Measurements from ENCODE around the gene PPP2R5C. TPM values are rescaled to one million over a fixed set of nuclear protein-coding genes. Genes with fewer than 3 reads are reported as not detected.
"Not testable (repeated sequence)": the region's sequence is repeated elsewhere in the genome, so short reads cannot be mapped to it uniquely, and the experiment has no call there.

PPP2R5C gene
- total and polyA plus RNA-seq, 9 of the 15 experiments (the other 6 are each of a cell fraction or from before 2014, with no cell fraction given), result 284 to 617 (median 395) TPM

GRCh38 chr14:101713091-101713490 is 48.4 kb upstream of the PPP2R5C start:
- ATAC-seq; H3K4me3 ChIP-seq; H3K9me1 ChIP-seq (ENCODE audit: control insufficient read depth, insufficient read depth, low read length); H3K4me2 ChIP-seq (ENCODE audit: insufficient read depth, low read length); H3K27me3 ChIP-seq (ENCODE audit: control insufficient read depth in 2 of 2, insufficient read depth in 2 of 2, low read length in 2 of 2); BruUV-seq (replicated peaks); FAIRE-seq; H3K9me3 ChIP-seq (replicated peaks; ENCODE audit: control insufficient read depth, insufficient read depth, low read depth, low read length); H2AFZ ChIP-seq (ENCODE audit: low read depth, low read length); H4K20me1 ChIP-seq (replicated peaks; ENCODE audit: control insufficient read depth, insufficient read depth, low read length); H3K36me3 ChIP-seq (ENCODE audit: control insufficient read depth, insufficient read depth, low read length); H3K9ac ChIP-seq (ENCODE audit: insufficient read depth in 1 of 2, low read depth in 2 of 2, low read length in 2 of 2); POLR2A ChIA-PET; in situ Hi-C loops (cut with MboI); CTCF ChIA-PET (ENCODE audit: low intra/inter-chr PET ratio); H3K79me2 ChIP-seq (ENCODE audit: control insufficient read depth, insufficient read depth, low read length); TF ChIP-seq CREB1 (CRISPR knock-in tag; IDR thresholded peaks at IDR 0.05): not testable (repeated sequence)
- DNase-seq (ENCODE audit: extremely low read depth in 1 of 4, low spot score in 3 of 4), result peak in 1 of 4 experiments; percentile 48
- intact Hi-C loops (cut with micrococcal nuclease), result loop anchor here (1.0 to 5.0 kb wide), 2 partner anchors 47 to 234 kb away; no protein-coding TSS in a partner anchor
- peak overlapping the region; percentile 22; the same call in 1 of the 3 replicates for H3K27ac ChIP-seq (ENCODE audit: extremely low read depth, low read depth, low read length)
- TF ChIP-seq CREM (IDR thresholded peaks at IDR 0.05; ENCODE audit: low read depth), result peak; percentile 70
- TF ChIP-seq SREBF1 (IDR thresholded peaks at IDR 0.05; ENCODE audit: borderline replicate concordance, low read depth, low read length), result 0 out of 2 replicates have a peak, but pooled peaks have one; percentile 52
- peak; percentile 63 for TF ChIP-seq CREB1 (IDR thresholded peaks at IDR 0.05)
- H3K4me1 ChIP-seq (replicated peaks in 1 of 2; ENCODE audit: control insufficient read depth in 2 of 2, insufficient read depth in 2 of 2, low read length in 2 of 2), result peaks cover 62 to 71% of the 10 kb centered on the region in 2 experiments
- no CpG with 5 or more reads among the region's 11 CpGs for WGBS (ENCODE audit: insufficient coverage, low coverage, missing lambda C conversion rate)

GRCh38 chr14:101713621-101714349 is 47.7 kb upstream of the PPP2R5C start:
- Histone ChIP-seq H3K36me3 (ENCODE audit: control insufficient read depth, insufficient read depth, low read length) (no peaks in the 10 kb centered on the region), H3K4me3 (0 out of 2 replicates have a peak overlapping the region, but pooled peaks have one; percentile 15), H3K9ac (ENCODE audit: insufficient read depth in 1 of 2, low read depth in 2 of 2, low read length in 2 of 2) (peak overlapping the region; percentile 65 to 82; a peak in 3 of 4 replicates), H2AFZ (ENCODE audit: low read depth, low read length) (no peak overlapping the region; the same call in 1 of the 2 replicates), H3K9me1 (ENCODE audit: control insufficient read depth, insufficient read depth, low read length) (no peaks in the 10 kb centered on the region), H3K27me3 (ENCODE audit: control insufficient read depth in 2 of 2, insufficient read depth in 2 of 2, low read length in 2 of 2) (no peaks in the 10 kb centered on the region), H4K20me1 (replicated peaks; ENCODE audit: control insufficient read depth, insufficient read depth, low read length) (no peaks in the 10 kb centered on the region), H3K79me2 (ENCODE audit: control insufficient read depth, insufficient read depth, low read length) (peaks cover 8% of the 10 kb centered on the region; the same call in 2 of the 3 replicates), H3K9me3 (replicated peaks; ENCODE audit: control insufficient read depth, insufficient read depth, low read depth, low read length) (peaks cover 9% of the 10 kb centered on the region), H3K4me1 (replicated peaks in 1 of 2; ENCODE audit: control insufficient read depth in 2 of 2, insufficient read depth in 2 of 2, low read length in 2 of 2) (peaks cover 58 to 64% of the 10 kb centered on the region in 2 experiments), H3K4me2 (ENCODE audit: insufficient read depth, low read length) (peak overlapping the region; percentile 80), H3K27ac (ENCODE audit: extremely low read depth, low read depth, low read length) (peak overlapping the region; percentile 100)
- ATAC-seq, result peak; percentile 1
- FAIRE-seq, result peak; percentile 89
- POLR2A ChIA-PET, result interaction anchor here (1.4 kb wide), 1 partner anchor 55 kb away, joined by 3 read pairs; no protein-coding TSS in a partner anchor
- WGBS (ENCODE audit: insufficient coverage, low coverage, missing lambda C conversion rate), result 0% methylated on average over 4 of the region's 7 CpGs
- CTCF ChIA-PET (ENCODE audit: low intra/inter-chr PET ratio), result no interaction called here
- intact Hi-C loops (cut with micrococcal nuclease), result loop anchor here (1.0 to 5.0 kb wide), 2 partner anchors 47 to 234 kb away; no protein-coding TSS in a partner anchor
- BruUV-seq (replicated peaks), result TSS peak; percentile 92
- in situ Hi-C loops (cut with MboI), result no loop called here
- peak; percentile 20 to 79 (median 30) for DNase-seq (ENCODE audit: extremely low read depth in 1 of 4, low spot score in 3 of 4)
- 0 out of 2 replicates have a peak, but pooled peaks have one; percentile 20 for TF ChIP-seq GATAD2A (IDR thresholded peaks at IDR 0.05)
- TF ChIP-seq IRF2 (CRISPR knock-in tag; IDR thresholded peaks at IDR 0.05), result no peak
- TF ChIP-seq NFIC (IDR thresholded peaks at IDR 0.05), result no peak
- TF ChIP-seq HNRNPUL1 (IDR thresholded peaks at IDR 0.05; ENCODE audit: low read length), result no peak
- TF ChIP-seq CBX3 (IDR thresholded peaks at IDR 0.05; ENCODE audit: borderline replicate concordance in 1 of 2, low read length in 2 of 2), result no peak
- peak; percentile 98 for TF ChIP-seq NFRKB (IDR thresholded peaks at IDR 0.05; ENCODE audit: low read depth)
- TF ChIP-seq BCLAF1 (IDR thresholded peaks at IDR 0.05; ENCODE audit: borderline replicate concordance in 1 of 2, control insufficient read depth in 1 of 2, low read depth in 2 of 2, low read length in 1 of 2), result no peak
- TF ChIP-seq PRPF4 (IDR thresholded peaks at IDR 0.05; ENCODE audit: insufficient read depth, low read depth, low read length, poor library complexity, severe bottlenecking), result no peak
